NCI-H146 treated with DMSO at 0.1 percent for 48 hours (cell line): ENCODE data around the gene KLHDC9.

Experiments used
- DNase-seq: peaks from one replicate; lab custom pipeline; 2025; ENCODE audit not compliant: unreplicated experiment; lab: John Stamatoyannopoulos, UW

KLHDC9 gene

GRCh38 chr1:161074676-161075368, 23.3 kb upstream of the KLHDC9 start:
- DNase-seq: no peak

DNA sequence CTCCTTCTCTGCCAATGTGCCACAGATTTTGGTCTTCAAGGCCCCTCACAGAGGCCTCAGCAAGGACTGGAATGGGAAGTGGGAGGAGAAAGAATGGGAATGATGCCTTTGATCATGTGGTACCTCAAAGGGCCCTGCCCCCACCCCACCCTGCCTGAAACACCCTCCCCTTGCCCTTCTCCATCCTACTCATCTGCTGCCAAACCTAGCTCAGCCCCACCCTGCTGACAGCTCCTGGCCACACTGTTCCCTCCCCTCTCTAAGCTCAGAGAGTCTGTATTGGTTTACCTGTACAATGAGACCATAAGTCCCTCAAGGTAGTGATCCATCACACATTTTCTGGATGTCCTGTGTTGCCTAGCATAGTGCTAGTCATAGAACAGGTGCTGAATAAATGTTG, 21.8 kb upstream of the KLHDC9 start:
- no peak for DNase-seq

GRCh38 chr1:161077426-161077825, 20.7 kb upstream of the KLHDC9 start:
- DNase-seq: no peak

DNA sequence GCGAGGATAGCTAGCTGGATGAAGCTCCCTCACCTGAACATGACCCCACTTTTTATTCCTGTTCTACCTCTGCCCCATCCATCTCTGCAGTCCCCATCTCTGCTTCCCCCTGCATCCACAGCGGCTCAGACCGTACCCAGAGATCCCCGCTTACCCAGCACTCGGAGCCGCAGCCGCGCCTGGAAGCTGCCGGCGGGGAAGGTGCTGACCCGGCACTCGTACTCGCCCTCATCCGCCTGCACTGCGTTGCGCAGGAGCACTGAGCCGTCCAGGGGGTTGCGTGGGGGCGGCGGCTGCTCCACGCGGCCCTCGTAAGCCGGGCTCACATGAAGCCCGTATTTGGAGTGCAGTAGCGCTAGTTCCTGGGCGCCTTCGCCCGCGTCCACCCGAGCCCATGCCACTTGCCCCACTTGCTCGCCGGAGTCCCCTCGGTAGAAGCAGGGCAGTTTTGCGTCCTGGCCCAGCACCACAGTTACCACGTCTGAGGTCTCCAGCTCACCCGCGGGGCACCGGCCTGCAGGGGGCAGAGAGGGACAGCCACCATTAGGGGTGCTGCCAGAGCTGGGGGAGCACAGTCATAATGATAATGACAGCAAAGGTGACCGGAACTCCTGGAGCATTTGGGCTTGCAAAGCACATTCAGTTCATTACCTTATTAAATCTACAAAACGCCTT, 18.6 kb upstream of the KLHDC9 start:
- DNase-seq: no peak

DNA sequence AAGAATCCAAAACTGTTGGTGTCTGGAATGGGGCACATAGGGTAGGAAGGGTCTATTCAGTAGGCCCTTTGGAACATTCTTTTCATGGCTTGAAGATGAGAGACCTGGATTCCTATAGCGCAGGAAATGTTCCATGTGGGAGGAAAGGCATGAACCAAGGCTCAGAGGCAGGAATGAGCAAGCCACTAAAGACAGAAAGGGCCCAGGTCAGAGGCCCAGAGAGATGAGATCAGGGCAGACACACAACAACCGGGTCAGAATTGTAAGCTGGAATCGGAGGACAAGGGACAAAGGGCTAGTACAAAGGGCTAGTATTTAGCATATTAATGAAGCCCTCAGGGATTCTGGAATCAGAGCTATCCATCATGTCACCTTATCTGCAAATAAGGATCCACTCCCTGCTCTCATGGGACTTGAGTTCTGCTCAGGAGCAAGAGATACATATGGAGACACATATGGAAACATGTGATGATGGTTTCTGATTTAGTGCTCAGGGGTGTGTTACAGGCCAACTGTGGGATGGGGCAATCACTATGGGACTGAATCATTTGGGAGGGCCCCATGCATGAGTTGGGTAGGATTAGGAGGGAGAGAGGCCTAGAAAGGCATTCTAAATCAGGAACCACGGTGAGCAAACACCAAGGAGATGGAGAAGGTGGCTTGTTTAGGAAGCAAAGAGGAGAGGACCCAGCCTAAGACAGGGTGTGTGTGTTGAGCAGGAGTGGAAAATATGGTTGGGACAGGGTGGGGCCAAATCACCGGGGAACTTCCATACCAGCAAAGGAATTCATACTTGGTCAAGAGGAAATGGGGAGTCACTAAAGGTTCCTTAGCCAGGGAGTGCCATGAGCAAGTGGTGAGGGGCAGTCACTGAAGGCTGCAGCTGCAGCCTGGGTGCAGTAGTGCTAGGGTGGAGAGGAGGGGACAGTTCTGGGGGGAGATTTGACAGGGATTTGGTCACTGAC, 17.4 kb upstream of the KLHDC9 start:
- peak; percentile 17 for DNase-seq

DNA sequence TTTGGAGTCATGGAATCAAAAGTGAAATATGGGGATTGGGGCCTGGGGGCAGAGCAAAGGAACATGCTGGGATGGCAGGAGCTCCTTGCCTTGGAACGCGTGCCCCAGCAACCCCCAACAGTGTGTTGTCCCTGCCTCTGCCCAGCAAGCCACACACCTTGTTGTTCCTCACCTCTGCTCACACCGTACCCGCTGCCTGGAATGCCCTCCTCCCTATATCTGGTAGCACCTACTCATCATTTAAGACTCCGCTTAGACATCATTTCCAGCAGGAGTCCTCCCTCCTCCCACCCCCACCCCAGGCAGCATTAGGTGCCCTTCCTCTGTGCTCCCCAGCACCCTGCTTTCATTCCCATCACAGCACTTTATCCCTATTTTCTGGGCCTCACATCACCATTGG, 16.6 kb upstream of the KLHDC9 start:
- no peak for DNase-seq

GRCh38 chr1:161082483-161082882, 15.7 kb upstream of the KLHDC9 start:
- no peak for DNase-seq

GRCh38 chr1:161082996-161083747, 15.0 kb upstream of the KLHDC9 start:
- no peak for DNase-seq

DNA sequence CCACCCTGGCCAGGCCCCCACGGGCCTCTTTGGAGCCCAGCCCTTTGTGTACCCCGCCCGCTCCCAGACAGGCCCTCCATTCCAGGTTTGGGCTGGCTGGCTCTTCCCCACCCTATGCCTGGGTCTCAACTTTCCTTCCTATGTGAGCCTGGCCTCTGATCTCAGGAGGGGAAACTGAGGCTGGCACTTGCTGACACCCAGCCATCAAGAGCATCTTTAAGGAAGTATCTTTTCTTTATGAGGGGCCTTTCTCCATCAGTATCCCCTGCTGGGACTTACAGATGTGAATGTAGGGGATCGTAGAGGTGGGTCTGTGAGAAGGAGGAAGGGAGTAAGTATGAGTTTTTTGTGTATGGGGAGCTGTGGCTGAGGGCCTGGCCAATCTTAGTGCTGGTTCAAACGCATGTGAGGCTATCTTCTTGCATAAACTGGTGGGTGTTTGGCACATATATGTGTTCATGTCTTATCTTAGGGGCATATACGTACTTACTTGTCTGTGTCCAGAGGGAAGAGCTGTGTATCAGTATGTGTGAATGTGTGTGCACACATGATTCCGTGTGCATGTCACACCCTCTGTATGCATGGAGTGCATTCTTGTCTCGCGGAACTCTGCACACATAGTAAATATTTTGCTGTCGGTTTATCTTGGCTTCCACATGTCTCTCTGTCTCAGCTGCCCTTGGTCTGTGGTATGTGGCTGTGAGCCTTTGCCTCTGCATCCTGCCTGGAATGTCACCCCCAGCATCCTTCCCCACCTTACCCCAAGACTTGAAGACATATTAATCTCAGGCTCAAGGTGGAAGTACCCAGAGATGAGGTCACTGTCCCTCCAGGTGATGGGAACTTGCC, 14.2 kb upstream of the KLHDC9 start:
- no peak for DNase-seq

GRCh38 chr1:161084597-161084988, 13.6 kb upstream of the KLHDC9 start:
- no peak for DNase-seq

- DNase-seq: no peak
These were observed 13.0 kb upstream of the KLHDC9 start for GRCh38 chr1:161085165-161085564.

DNA sequence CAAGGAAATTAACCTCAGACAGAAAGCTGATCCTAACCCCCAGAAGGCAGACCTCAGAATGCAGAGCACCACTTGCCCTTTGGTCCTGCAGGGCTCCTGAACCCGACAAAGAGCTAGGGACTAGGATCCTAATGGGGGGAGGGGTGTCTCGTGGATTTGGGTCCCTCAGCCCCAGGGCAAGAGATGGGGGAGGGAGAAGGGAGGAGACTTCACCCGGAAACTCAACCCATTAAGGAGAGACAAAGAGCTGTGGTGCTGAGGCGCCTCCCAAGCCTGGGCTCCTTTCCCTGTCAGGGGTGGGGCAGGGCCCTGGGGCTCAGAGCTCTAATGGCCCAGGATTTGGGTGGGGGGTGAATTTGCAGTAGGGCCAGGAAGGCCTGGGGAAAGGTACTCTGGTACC, 11.7 kb upstream of the KLHDC9 start:
- DNase-seq: no peak

- DNase-seq: no peak
These were observed 9.5 kb upstream of the KLHDC9 start for GRCh38 chr1:161088587-161089110.

GRCh38 chr1:161089251-161089924, 8.8 kb upstream of the KLHDC9 start, which contains the start of gene NECTIN4:
NECTIN4 (minus strand) TSS chr1:161089558; CDS start chr1:161089296, 262 bp downstream.
- no peak for DNase-seq

DNA sequence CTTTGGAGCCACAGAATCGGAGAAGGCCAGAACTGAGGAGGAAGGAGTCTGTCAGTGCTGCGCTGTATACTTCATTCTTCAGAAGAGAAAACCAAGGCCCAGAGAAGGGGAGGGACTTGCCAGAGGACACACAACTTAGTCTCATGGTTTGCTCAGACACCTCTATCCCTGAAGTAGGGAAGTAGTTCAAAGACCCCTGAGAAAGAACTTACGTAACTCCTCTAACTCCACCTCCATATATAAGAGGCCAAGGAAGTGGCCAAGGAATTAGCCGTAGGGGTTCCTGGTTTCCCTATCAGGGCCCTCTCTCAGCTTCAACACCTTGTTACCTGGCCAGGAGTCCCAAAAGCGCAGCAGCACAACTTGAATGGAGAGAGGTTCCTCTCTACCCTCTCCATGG, 8.2 kb upstream of the KLHDC9 start:
- no peak for DNase-seq

- no peak for DNase-seq
These were observed 7.5 kb upstream of the KLHDC9 start for GRCh38 chr1:161090617-161091016.

- DNase-seq: no peak
These were observed 7.1 kb upstream of the KLHDC9 start for GRCh38 chr1:161091093-161091492.

DNA sequence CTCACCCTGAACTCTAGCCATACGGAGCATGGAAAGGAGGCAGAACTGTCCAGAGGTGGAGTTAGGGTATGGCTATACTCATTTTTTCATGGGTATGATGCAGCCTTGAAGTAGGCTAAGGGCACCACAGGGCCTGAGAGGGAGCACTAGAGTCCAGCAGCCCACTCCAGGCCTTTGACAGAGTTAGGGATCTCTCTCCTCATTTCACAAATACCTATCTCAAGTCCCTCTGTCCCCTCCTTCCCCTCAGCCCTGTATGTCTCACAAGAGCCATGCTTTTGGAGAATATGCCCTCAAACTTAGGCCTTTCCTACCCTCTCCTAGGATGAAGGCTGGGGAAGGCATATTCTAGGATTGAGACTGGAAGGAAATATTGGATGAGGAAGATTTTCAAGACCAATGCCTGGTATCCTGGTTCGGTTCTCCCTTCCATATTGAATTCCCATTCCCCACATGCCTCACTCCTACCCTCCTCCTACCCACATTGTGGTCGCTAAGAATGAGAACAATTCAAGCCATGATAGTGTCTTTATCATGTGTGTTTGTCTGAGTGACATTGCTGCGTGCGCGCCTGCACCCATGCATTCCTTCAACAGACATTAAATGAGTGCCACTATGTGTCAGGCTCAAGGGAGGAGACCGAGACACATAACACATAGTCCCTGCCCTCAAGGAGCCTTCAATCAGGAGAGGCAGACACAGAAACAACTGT, 6.2 kb upstream of the KLHDC9 start:
- no peak for DNase-seq

GRCh38 chr1:161092621-161093028, 5.5 kb upstream of the KLHDC9 start:
- DNase-seq: no peak
